ENCODE results near the gene MLYCD. TPM values are rescaled to one million over a fixed set of nuclear protein-coding genes. Genes with fewer than 3 reads are reported as not detected.

Gene MLYCD
- polyA plus RNA-seq (ENCODE audit: insufficient read length in 10 of 10) = 1 to 10 TPM; 3.0 to 5.2 (median 3.9) TPM
- long read RNA-seq, donor 1, full-length matches to known transcripts = 3 of 3 reads
- long read RNA-seq, donor 1, partial matches to known transcripts = 0 of 3 reads
- long read RNA-seq, donor 1, other reads (novel, unspliced or antisense) = 0 of 3 reads
- long read RNA-seq, donor 2, full-length matches to known transcripts = 4 of 4 reads
- long read RNA-seq, donor 2, partial matches to known transcripts = 0 of 4 reads
- long read RNA-seq, donor 2, other reads (novel, unspliced or antisense) = 0 of 4 reads
- long read RNA-seq, donor 3 = 0 reads
- long read RNA-seq, donor 4, full-length matches to known transcripts = 5 of 5 reads
- long read RNA-seq, donor 4, partial matches to known transcripts = 0 of 5 reads
- long read RNA-seq, donor 4, other reads (novel, unspliced or antisense) = 0 of 5 reads
- long read RNA-seq, donor 5, full-length matches to known transcripts = 7 of 7 reads
- long read RNA-seq, donor 5, partial matches to known transcripts = 0 of 7 reads
- long read RNA-seq, donor 5, other reads (novel, unspliced or antisense) = 0 of 7 reads
- long read RNA-seq, donor 6, full-length matches to known transcripts = 9 of 9 reads
- long read RNA-seq, donor 6, partial matches to known transcripts = 0 of 9 reads
- long read RNA-seq, donor 6, other reads (novel, unspliced or antisense) = 0 of 9 reads
- long read RNA-seq, donor 7, full-length matches to known transcripts = 5 of 5 reads
- long read RNA-seq, donor 7, partial matches to known transcripts = 0 of 5 reads
- long read RNA-seq, donor 7, other reads (novel, unspliced or antisense) = 0 of 5 reads
- long read RNA-seq, donor 8, full-length matches to known transcripts = 4 of 4 reads
- long read RNA-seq, donor 8, partial matches to known transcripts = 0 of 4 reads
- long read RNA-seq, donor 8, other reads (novel, unspliced or antisense) = 0 of 4 reads
- long read RNA-seq, donor 9 = 0 reads

DNA sequence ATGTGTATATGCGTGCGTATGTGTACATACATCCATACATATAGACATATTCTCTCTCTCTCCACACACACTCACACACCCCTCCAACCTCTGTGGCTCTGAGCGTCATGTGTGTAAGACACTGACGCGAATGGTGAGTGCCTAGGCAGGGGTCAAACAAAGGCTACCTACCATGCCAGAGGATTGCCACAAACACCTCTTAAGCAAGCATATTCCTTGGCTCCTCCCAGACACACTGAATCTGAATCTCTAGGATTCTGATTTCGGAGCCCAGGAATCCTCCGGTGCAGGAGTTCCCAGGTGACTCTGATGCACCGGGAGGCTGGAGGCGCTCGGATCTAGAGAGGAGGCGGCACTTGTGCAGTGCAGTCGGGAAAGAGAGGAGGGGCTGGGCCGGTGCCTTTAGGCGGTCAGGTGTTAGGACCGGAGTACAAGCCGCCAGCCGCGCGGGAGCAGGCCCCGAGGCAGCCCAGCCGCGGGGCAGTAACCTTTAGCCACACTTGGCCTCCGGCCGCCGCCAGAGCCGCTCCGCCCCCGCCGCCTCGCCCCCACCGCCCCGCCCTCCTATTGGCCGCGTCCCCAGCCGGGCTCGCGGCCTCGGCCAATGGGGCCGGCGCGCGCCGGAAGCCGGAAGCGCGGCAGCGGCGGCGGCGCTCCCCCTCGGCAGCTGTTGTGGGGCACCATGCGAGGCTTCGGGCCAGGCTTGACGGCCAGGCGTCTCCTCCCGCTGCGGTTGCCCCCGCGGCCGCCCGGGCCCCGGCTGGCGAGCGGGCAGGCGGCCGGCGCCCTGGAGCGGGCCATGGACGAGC lies at the start of gene MLYCD:
Gene MLYCD (plus strand): TSS at position 653 of the 809 bp plus-strand sequence. CDS start 30 bp downstream, at position 683.
- peak; percentile 78 to 90 (median 86) for DNase-seq

DNA sequence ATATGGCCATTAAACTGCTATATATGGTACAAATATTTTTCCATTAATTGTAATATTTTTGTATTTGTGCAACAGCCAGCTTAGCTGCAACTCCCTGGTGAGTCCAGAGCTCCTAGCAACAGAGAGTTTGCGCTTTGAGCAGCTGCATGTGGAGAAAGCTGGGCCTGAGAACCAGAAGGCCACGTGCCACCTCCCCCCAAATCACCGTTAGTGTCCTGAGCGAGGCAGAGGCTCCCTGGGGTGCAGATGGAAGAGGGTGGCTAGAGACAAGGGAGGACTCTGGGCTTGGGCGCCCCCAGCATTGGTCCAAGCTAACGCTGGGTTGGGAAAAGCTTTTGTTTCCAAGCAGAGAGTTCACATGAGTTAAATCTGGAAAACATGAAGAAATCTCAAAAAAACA lies 49.5 kb upstream of the MLYCD start:
- peak; percentile 45 to 92 (median 62) for DNase-seq

DNA sequence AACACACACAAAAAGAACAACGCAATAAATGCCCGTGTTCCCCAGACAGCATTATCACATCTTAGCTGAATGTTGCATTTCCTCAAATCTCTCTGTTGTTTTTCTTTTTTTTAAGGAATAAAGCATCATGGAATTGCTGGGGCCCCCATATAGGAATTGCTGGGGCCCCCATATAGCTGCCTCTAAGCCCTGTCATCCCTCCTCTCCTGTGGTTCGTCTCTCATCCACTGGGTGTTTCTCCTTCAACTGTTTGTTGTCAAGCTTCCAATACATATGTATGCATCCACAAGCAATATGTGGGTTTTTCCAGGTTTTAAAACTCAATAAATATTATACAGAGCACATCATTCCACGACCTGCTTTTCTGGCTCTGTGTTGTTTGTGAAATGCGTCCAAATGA lies 48.0 kb upstream of the MLYCD start:
- peak in 1 of 3 donors; percentile 64 for DNase-seq

DNA sequence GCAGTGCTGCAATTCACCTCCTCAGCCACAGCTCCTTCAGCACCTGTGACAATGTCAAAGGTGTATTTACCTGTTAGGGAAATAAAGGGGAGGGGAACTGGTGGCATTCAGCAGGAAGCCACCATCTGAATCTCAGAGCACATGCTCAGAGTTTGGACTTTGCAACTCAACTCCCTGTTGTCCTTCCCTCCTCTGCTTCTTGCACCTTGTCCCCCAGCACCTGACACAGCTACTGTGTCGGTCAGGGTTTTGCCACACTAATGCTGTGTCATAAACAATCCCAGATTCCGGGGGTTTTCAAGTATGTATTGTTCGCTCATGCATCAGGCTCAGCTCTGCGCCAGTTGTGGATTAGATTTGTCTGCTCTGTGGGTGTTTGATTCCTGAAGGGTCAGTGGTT lies 47.4 kb upstream of the MLYCD start:
- no peak for DNase-seq

DNA sequence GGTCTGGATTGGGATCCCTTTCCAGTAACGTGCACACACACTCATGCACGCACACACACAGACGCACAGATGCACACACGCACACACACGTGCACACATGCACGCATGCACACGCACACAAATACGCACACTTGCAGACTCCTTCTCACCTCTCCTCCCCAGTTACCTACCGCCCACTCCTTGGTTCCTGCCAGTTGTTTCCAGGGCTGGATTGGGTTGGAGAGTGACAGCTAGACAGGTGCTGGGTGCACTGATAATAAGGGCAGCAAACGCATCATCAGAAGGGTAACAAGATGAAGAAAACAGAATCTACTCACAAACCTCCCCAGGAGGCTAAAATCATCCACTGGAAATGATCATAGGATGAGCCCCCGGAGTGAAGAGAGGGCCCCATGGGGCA lies 46.1 kb upstream of the MLYCD start:
- DNase-seq = no peak

DNA sequence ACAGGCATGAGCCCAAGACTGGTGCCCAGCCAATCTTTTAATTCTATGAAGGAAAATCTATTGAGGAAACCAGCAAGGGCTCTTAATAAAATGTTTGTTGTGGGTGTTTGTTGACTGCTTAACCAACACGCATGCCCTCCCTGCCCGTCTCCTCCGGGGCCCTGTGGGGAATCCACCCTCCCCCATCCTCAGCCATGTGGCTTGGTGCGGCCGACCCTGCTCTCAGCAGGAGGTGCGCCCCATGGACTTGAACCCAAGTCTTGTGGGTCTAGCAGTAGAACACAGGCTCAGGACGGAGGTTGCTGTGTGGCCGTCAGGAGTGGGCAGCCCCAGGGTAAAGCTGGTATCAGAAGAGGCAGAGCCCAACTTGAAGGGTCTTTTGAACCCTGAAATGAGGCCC lies 45.1 kb upstream of the MLYCD start:
- no peak for DNase-seq

DNA sequence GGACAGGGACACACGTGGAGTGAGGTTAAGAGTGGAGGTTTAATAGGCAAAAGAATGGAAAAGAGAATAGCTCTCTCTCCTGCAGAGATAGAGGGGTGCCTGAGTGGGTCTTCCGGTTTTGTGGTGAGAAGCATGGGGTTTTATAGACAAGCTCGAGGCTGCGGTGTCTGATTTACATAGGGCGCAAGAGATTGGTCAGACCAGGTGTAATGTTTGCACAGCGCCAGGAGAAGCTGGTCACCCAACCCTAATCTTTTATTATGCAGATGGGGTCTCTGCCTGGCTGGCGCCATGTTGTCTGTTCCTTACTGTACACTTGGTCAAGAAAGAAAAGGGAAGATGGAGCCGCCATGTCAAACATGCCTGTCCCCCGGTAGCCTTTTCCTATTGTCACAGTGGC lies 44.5 kb upstream of the MLYCD start:
- DNase-seq = no peak

DNA sequence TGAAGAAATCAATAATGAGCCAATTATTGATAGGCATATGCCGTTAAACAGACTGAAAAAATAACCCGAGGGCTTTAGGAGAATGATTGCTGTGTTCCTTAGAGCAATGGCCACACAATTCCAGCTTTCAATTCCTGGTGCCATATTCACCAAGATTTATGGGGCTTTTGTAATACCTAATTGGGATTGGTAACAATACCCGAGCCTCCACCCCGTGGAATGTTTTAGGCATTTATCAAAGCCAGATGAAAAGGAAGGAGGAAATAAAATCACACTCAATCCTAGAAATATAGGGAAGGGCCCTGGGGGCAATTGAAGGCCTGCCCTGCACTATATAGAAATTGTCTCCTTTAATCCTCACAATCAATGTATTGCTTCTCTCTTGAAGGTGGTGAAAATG lies 42.1 kb upstream of the MLYCD start:
- no peak for DNase-seq

DNA sequence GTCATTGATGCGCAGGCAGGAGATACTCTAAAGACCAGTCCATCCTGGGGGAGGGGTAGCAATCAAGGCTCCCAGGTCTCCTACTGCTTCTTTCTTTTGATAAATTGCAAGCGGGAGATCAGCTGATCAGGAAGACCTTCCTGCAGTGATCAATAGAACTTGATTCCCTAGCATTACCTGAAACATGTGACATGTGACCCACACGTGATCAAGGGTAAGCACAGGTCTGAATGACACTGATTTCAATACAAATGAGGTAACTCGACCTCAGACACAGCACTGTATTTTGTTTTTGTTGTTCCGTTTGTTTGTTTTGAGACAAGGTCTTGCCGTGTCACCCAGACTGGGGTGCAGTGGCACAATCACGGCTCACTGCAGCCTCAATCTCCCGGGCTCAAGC lies 39.6 kb upstream of the MLYCD start:
- DNase-seq = no peak

DNA sequence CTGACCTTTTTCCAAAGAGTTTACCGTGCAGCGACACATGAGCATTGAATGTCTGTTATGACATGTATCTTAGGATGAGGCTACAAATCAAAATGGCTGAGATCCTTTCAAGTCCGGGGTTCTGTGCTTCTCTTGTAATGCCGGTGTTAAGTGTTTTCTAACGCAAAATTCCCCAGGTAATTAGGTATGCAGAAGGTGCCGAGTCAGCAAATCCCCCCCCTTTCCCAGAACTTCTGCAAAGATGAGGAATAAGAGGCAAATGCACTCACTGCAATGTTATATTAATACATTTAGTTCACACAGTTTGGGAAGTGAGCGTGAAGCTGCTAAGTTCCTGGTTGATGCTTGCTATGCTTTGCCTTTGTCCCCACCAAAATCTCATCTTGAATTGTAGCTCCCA lies 36.3 kb upstream of the MLYCD start:
- DNase-seq = no peak

DNA sequence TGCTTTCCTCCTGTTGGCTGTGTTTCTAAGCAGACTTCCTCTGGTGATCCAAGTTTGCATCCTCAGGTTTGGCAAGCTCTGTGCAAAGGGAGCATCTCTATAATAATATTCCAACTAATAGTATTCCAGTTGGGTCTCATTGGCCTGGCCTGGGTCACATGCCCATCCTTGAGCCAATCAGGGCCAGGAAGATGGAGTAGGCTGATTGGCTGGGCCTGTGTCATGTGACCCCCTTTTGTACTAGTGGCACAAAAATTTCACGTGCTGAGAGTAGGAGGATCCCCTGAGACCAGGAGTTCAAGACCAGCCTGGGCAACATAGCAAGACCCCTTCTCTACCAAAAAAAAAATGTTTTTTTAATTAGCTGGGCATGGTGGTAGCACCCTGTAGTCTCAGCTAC lies 35.2 kb upstream of the MLYCD start:
- DNase-seq = no peak

DNA sequence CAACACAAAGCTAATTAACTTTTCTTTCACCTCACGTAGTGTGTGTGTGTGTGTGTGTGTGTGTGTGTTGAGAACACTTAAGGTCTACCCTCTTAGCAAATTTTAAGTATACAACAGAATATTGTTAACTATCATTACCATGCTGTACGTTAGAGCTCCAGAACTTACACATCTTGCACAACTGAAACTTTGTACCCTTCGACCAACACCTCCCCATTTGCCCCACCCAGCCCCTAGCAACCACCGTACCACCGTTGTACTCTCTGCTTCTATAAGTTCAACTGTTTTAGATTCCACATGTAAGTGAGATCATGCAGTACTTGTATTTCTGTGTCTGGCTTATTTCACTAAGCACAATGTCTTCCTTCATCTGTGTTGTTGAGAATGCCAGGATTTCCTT lies 28.1 kb upstream of the MLYCD start:
- no peak for DNase-seq

DNA sequence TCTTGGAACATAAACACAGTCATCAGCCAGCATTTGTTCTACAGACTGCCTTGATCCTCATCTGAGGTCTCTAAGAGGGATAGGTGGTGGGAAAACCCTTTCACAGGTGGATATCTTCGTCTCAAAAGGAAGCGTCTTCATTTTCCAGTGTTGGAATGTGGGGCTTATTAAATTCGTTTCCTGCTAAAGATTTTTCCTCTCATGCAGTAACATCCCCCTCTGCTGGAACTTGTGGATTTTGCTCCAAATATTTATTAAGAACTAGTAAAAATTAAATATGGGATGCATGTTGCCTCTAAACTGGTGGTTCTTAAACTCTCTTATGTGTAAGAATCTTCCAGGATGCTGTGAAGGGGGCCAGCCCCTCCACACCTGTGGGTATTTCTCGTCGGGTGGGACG lies 20.1 kb upstream of the MLYCD start:
- peak; percentile 49 to 72 (median 57) for DNase-seq

DNA sequence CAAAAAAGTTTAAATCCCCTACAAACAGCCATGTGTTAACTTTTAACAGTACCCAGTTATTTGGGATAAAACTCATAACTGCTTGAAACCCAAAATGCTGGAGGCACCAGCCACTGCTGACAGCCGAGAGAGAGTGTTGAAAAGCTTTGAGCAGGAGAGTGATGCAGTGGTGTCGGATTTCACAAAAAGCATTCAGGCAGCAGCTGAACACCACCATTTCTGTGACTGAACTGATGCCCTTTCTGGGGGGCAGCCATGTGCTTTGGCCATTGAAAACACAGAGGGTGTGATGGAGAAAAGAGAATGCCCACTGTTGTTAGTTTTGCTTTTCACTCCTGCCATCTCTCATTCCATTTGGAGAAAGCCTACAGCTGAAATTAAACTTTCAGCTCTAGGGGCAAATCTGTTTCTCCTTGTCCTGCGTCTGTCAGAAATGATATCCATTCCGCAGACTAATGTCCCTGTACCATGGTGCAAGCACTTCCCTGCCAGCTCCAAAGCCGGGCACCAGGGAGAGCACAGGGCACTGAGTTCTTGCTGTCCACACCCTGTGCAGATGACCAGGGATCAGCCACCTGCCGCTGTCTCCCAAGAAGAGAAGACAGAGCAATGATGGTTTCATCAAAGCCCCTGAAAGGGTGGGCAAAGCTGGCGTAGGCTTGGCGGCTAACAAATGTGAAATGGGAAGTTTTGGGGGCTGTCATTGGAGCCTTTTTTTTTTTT lies 16.6 kb upstream of the MLYCD start:
- DNase-seq = peak in 1 of 3 donors; percentile 35

DNA sequence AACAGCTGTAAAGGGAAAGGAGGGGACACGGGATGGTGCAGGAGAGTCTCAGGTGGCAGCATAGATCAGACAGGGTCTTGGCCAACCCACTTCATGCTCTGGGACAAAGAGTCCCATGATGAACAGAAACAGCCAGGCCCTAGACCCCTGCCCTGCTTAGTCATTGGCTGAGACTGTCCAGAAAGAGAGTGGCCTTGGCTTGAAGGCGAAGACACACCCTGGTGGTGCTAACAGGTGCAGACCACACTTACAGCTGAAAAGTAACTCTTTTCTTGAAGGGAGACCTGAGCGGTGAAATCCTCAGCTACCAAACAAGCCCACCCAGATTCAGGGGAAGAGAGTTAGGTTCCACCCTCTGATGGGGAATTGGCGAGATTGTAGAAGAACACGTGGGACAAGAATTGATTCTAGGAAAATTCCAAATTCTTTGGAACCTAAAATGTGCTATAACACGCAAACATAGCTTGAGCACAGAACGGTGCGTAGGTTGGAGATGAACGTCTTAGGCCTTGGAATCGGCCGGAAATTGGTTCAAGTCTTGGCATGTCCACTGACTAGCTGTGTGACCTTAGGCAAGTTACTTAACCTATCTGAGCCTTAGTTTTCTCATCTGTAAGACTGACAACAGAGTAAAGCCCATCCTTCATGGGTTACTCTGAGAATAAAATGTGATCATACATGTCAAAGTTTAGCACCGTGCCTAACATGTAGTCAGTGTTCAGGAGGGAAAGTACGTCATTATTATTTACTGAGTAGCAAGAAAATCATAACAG lies 12.5 kb upstream of the MLYCD start:
- DNase-seq = no peak

DNA sequence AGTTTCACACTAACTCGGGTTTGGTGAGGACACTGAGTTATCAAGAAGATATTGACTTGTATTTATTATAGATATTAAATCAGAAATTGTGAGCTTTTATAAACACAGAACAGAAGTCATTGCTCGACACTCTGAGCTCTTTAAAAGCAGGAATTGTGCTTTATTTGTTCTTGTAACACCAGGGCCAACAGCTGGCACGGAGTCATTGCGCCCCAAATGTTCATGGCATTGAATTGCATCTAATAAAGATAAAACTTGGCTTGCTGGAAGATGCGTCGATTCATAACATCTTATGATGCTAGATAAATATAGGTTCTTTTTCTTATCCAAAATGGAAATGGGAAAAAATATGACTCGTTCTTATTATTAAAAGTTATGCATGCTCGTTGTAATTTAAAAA lies 11.8 kb upstream of the MLYCD start:
- DNase-seq = no peak

DNA sequence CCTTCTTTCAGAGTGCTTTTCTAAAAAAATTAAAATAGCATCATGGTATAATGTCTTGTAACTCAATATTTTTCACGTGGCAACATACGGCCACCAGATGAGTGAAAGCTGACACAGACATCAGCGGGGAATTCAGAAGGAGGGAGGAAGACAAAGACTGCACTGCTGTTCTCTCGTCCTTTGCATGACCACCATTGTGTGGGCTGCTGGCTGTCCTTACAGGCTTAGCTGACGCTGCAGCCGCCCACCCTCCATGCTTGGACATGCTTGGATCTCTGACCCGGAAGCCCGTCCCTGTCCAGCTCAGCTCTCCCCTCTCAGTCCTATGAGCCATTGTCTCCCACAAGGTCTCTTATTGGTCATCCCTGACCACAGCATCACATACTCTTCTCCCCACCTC lies 11.4 kb upstream of the MLYCD start:
- DNase-seq = no peak

DNA sequence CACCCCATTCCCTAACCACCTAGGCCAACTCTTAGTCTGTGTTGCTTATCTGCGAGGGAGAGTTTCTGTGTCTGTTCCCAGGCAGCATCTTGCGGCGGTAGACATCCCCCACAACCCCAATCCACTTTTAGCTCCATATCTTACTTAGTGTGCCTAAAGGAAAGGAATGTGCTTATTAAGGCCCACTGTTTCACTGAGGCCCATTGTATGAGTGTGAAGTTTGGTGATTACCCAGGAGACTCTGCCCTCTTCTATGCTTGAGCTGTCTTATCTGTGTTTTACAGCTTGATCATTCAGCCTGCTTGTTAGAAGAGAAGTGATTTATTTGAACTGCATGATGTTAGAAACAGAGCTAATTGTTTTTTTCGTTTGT lies 10.3 kb upstream of the MLYCD start:
- DNase-seq = no peak

DNA sequence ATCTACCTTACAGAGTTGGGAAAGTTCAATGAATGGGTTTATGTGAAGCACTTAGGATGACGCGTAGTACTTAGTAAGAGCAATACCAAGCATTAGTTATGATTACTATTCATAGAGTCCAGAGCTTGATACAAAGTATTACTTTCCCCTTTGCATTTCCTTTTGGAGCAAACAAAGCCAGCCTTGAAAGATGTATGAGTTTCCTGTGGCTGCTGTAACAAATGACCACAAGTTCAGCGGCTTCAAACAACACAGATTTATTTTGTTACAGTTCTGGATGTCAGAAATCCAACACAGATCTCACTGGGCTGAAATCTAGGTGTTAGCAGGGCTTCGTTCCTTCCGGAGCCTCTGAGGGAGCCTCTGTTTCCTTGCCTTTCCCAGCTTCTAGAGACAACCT lies 8.6 kb upstream of the MLYCD start:
- DNase-seq = no peak

DNA sequence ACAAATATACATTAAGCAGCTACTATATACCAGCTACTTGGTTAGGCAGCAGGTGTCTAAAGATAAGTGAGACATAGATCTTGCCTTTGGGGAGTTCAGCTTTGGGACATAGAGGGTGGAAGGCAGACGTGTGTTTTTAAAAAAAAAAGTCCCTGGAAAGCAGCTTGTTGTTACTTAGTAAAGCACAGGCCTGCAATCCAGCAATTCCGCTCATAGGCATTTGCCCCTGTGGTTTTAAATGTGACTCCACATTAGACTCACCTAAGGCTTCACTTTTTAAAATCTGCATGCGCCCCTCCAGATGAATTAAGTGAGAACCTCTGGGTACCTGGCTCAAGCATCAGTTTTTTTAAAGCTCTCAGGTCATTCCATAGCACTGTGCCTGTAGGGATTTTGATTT lies 7.2 kb upstream of the MLYCD start:
- no peak for DNase-seq

DNA sequence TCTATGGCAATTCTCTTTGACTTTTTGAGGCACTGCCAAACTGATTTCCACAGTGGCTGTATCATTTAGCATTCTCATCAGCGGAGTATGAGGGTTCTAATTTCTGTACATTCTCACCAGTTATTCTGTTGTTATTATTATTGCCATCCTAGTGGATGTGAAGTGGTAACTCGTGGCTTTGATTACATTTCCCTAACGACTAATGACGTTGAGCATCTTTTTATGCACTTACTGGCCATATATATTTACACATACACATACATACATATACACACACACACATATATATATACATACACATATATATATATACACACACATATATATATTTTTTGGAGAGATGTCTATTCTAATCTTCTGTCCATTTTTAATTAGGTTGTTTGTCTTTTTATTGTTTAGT lies 3.7 kb upstream of the MLYCD start:
- no peak for DNase-seq
